GM23248 (cell line): ENCODE results near the gene IL1F10.

ENCODE experiments used
- EZH2 ChIP-seq: fragments of 200-600 bp; sonication (generic); IDR thresholded peaks from 2 replicates; pipeline ENCODE4 v1.6.1; 2018; ENCODE audit warnings: antibody characterized with exemption, mild to moderate bottlenecking; ENCODE audit not compliant: insufficient read depth, poor library complexity, severe bottlenecking
- EZH2phosphoT487 ChIP-seq: fragments of 200-600 bp; sonication (generic); IDR thresholded peaks from 2 replicates; pipeline ENCODE4 v1.6.1; 2018; ENCODE audit warnings: antibody characterized with exemption, moderate library complexity, mild to moderate bottlenecking, low read depth; ENCODE audit not compliant: insufficient read depth

DNA sequence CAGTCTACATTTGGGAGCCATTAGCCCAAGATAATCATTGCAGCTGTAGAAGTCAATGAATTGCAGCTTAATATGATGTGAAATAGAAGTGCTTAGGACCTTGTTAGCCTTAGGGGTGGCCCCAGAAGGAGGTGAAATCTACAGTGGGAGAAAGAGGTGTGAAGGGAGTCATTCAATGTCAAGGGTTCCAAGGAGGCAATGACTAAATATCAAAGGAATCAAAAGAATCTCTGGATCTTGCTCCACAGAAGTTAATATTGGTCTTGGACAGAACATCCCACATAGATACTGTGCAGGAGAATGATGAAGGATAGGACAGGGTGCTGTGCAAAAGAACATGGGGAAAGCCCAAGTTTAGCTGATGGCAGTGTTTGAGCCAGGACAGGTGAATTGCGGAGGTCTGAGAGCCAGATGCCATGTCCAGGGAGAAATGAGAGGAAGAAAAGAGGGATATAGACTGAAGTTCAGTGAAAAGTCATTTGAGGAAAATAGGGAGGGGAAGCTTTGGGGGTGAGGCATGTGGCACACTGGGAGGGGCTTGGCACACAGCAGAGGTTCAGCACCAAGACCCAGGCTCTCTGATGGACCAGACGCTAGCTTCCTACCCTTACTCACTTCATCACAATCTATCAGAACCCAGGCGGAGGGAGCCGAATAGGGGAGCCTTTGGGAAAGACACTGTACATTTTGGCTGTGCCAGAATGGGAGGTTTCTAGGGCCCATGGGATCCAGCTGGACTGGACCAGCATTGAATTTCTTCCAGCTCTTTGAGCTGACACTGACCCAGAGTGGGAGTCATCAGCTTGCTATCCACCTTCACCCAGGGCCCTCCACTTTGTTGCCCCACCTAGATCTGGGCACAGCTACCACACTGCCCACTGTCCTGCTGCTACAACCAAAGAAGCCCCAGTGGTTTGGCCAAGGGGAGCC, 2.2 kb downstream of the IL1F10 start:
- TF ChIP-seq EZH2 (no peak), EZH2phosphoT487 (no peak)
